SK-N-SH treated with all-trans-retinoic acid at 6 μM for 48 hours (cell line): ENCODE data around the gene SESN2.

ENCODE experiments used
- ARNTL ChIP-seq: fragments of 450-650 bp; formaldehyde crosslinking; IDR thresholded peaks from 2 replicates; pipeline ENCODE4 v1.5.0; 2020; ENCODE audit warnings: low read depth, mild to moderate bottlenecking, moderate library complexity, borderline replicate concordance
- ESRRG ChIP-seq: fragments of 250-450 bp; sonication (Bioruptor Pico); IDR thresholded peaks from 2 replicates; pipeline ENCODE4 v1.6.1; 2021; ENCODE audit warnings: mild to moderate bottlenecking
- ISL1 ChIP-seq: fragments of 250-450 bp; sonication (Bioruptor Pico); IDR thresholded peaks from 2 replicates; pipeline ENCODE4 v2.1.2; 2022; ENCODE audit warnings: mild to moderate bottlenecking, moderate library complexity
- OSR1 ChIP-seq: fragments of 250-450 bp; sonication (Bioruptor Pico); IDR thresholded peaks from 2 replicates; pipeline ENCODE4 v1.8.0; 2022; ENCODE audit warnings: moderate library complexity, mild to moderate bottlenecking, inconsistent platforms
- RARB ChIP-seq: fragments of 250-450 bp; sonication (Bioruptor Pico); IDR thresholded peaks from 2 replicates; pipeline ENCODE4 v1.8.0; 2021; ENCODE audit warnings: mild to moderate bottlenecking, moderate library complexity
- TCF4 ChIP-seq: fragments of 250-450 bp; sonication (Bioruptor Pico); IDR thresholded peaks from 2 replicates; pipeline ENCODE4 v1.8.0; 2021; ENCODE audit warnings: mild to moderate bottlenecking, moderate library complexity, borderline replicate concordance
- ZFP3 ChIP-seq: fragments of 250-450 bp; sonication (Bioruptor Pico); IDR thresholded peaks from 2 replicates; pipeline ENCODE4 v1.5.0; 2020; ENCODE audit warnings: mild to moderate bottlenecking, moderate library complexity
- ZNF565 ChIP-seq: fragments of 450-650 bp; formaldehyde crosslinking; conservative IDR thresholded peaks from 2 replicates; pipeline ENCODE4 v1.5.0; 2020; ENCODE audit warnings: low read depth, mild to moderate bottlenecking, moderate library complexity
- ZNF8 ChIP-seq: fragments of 450-650 bp; formaldehyde crosslinking; IDR thresholded peaks from 2 replicates; pipeline ENCODE4 v1.5.0; 2020; ENCODE audit warnings: mild to moderate bottlenecking, moderate library complexity
- TF ChIP-seq, protein P1 (sequence below): fragments of 250-450 bp; sonication (Bioruptor Pico); IDR thresholded peaks from 2 replicates; pipeline ENCODE4 v1.5.1; 2020; ENCODE audit warnings: low read depth, mild to moderate bottlenecking, moderate library complexity
- TF ChIP-seq, protein P2 (sequence below): fragments of 250-450 bp; sonication (Bioruptor Pico); IDR thresholded peaks from 2 replicates; pipeline ENCODE4 v1.8.0; 2020; ENCODE audit warnings: mild to moderate bottlenecking, moderate library complexity, borderline replicate concordance
- TF ChIP-seq, protein P3 (sequence below): fragments of 250-450 bp; sonication (Bioruptor Pico); IDR thresholded peaks from 2 replicates; pipeline ENCODE4 v1.5.1; 2021; ENCODE audit warnings: mild to moderate bottlenecking, moderate library complexity
- TF ChIP-seq, protein P4 (sequence below): fragments of 250-450 bp; sonication (Bioruptor Pico); IDR thresholded peaks from 2 replicates; pipeline ENCODE4 v1.8.0; 2021; ENCODE audit warnings: low read depth, mild to moderate bottlenecking, moderate library complexity, borderline replicate concordance

DNA sequence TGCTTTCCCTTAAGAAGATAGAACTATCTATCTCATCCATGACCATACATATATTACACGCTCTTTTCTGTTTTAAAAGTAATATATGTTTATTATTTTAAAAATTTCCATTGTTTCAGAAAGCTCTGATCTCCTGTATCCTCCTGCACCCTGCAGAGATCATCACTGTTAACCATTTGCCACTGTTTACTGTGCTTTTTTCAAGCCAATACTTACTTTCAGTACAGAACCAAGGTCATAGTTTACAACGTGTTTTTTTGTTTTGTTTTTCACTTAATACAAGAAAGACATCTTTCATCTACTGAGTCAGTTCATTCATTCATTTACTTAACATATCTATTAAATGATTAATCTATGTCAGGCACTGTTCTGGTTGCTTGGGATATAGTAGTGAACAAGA, 10.2 kb downstream of the SESN2 start:
- no peak for TF ChIP-seq ZNF565 (CRISPR knock-in tag)
- TF ChIP-seq ZNF8 (CRISPR knock-in tag) = no peak
- TF ChIP-seq OSR1 (CRISPR knock-in tag) = no peak
- TF ChIP-seq ZFP3 = no peak
- TF ChIP-seq ISL1 (CRISPR knock-in tag) = no peak
- TF ChIP-seq ARNTL = no peak
- no peak for TF ChIP-seq ESRRG (CRISPR knock-in tag)
- TF ChIP-seq, protein P1, sequence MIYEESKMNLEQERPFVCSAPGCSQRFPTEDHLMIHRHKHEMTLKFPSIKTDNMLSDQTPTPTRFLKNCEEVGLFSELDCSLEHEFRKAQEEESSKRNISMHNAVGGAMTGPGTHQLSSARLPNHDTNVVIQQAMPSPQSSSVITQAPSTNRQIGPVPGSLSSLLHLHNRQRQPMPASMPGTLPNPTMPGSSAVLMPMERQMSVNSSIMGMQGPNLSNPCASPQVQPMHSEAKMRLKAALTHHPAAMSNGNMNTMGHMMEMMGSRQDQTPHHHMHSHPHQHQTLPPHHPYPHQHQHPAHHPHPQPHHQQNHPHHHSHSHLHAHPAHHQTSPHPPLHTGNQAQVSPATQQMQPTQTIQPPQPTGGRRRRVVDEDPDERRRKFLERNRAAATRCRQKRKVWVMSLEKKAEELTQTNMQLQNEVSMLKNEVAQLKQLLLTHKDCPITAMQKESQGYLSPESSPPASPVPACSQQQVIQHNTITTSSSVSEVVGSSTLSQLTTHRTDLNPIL (CRISPR knock-in tag) = no peak
- TF ChIP-seq, protein P2, sequence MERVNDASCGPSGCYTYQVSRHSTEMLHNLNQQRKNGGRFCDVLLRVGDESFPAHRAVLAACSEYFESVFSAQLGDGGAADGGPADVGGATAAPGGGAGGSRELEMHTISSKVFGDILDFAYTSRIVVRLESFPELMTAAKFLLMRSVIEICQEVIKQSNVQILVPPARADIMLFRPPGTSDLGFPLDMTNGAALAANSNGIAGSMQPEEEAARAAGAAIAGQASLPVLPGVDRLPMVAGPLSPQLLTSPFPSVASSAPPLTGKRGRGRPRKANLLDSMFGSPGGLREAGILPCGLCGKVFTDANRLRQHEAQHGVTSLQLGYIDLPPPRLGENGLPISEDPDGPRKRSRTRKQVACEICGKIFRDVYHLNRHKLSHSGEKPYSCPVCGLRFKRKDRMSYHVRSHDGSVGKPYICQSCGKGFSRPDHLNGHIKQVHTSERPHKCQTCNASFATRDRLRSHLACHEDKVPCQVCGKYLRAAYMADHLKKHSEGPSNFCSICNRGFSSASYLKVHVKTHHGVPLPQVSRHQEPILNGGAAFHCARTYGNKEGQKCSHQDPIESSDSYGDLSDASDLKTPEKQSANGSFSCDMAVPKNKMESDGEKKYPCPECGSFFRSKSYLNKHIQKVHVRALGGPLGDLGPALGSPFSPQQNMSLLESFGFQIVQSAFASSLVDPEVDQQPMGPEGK (CRISPR knock-in tag) = no peak
- no peak for TF ChIP-seq TCF4 (CRISPR knock-in tag)
- TF ChIP-seq, protein P3, sequence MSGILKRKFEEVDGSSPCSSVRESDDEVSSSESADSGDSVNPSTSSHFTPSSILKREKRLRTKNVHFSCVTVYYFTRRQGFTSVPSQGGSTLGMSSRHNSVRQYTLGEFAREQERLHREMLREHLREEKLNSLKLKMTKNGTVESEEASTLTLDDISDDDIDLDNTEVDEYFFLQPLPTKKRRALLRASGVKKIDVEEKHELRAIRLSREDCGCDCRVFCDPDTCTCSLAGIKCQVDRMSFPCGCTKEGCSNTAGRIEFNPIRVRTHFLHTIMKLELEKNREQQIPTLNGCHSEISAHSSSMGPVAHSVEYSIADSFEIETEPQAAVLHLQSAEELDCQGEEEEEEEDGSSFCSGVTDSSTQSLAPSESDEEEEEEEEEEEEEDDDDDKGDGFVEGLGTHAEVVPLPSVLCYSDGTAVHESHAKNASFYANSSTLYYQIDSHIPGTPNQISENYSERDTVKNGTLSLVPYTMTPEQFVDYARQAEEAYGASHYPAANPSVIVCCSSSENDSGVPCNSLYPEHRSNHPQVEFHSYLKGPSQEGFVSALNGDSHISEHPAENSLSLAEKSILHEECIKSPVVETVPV = no peak
- TF ChIP-seq, protein P4, sequence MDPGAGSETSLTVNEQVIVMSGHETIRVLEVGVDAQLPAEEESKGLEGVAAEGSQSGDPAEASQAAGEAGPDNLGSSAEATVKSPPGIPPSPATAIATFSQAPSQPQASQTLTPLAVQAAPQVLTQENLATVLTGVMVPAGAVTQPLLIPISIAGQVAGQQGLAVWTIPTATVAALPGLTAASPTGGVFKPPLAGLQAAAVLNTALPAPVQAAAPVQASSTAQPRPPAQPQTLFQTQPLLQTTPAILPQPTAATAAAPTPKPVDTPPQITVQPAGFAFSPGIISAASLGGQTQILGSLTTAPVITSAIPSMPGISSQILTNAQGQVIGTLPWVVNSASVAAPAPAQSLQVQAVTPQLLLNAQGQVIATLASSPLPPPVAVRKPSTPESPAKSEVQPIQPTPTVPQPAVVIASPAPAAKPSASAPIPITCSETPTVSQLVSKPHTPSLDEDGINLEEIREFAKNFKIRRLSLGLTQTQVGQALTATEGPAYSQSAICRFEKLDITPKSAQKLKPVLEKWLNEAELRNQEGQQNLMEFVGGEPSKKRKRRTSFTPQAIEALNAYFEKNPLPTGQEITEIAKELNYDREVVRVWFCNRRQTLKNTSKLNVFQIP = no peak
- TF ChIP-seq RARB (CRISPR knock-in tag) = no peak
